Testis (tissue), 3 donors: ENCODE results near the gene CLIC3. TPM values are rescaled to one million over a fixed set of nuclear protein-coding genes. Genes with fewer than 3 reads are reported as not detected.

ENCODE experiments used
- DNase-seq: peaks from one replicate; pipeline ENCODE4 v3.0.0-alpha.2; 2019
- H3K27ac ChIP-seq, 2 donors: fragments of 200-600 bp; sonication (generic); one replicate each; pipeline ENCODE4 v1.5.1; 2019
- H3K27me3 ChIP-seq: fragments of 200-600 bp; sonication (generic); one replicate; pipeline ENCODE4 v1.5.1; 2019
- H3K36me3 ChIP-seq: fragments of 200-600 bp; sonication (generic); one replicate; pipeline ENCODE4 v1.5.1; 2017; ENCODE audit warnings: low read depth; ENCODE audit errors: missing control alignments
- H3K4me1 ChIP-seq: fragments of 200-600 bp; sonication (generic); one replicate; pipeline ENCODE4 v1.5.1; 2019
- H3K4me3 ChIP-seq, 2 donors: fragments of 200-600 bp; sonication (generic); one replicate each; pipeline ENCODE4 v1.5.1; 2017 to 2019
- H3K9me3 ChIP-seq: fragments of 200-600 bp; sonication (generic); one replicate; pipeline ENCODE4 v1.5.1; 2017
- CTCF ChIP-seq, 3 experiments: fragments of 450-650 bp in 2 of 3; fragments of 200-600 bp in 1 of 3; sonication (generic) in 1 of 3; IDR thresholded peaks; one replicate each; pipeline ENCODE4 v1.5.1; 2016 to 2019; ENCODE audit warnings: antibody characterized with exemption in 3 of 3, mild to moderate bottlenecking in 2 of 3, moderate library complexity in 1 of 3
- POLR2A ChIP-seq: fragments of 450-650 bp; IDR thresholded peaks from one replicate; pipeline ENCODE4 v1.6.1; 2017; ENCODE audit warnings: antibody characterized with exemption, mild to moderate bottlenecking, moderate library complexity
- WGBS, 2 donors: methylation state at CpG; one replicate each; pipeline ENCODE4 v1.1.5; 2018; 5-methylcytosine and 5-hydroxymethylcytosine counted together
- intact Hi-C: fragments of 100-400 bp; cut with DNase I; formaldehyde crosslinking; loops from one replicate; pipeline ENCODE4 v1.15.1; 2023; ENCODE audit warnings: low total_unique reads
- polyA plus RNA-seq: library from polyadenylated mRNA; stranded (reverse); fragments of 350-450 nt; fragmentation: Illumina TruSeq; extraction: RNeasy Lipid Tissue Mini Kit (QIAGEN cat#74804); gene quantifications from one replicate; pipeline ENCODE4 v1.2.3, GENCODE V29; 2014; ENCODE audit warnings: low read depth, low replicate concordance; ENCODE audit not compliant: insufficient read depth
- total RNA-seq, 2 donors: library from RNA; depleted of rRNA; stranded (reverse); fragments of >200 nt; gene quantifications; one replicate each; pipeline ENCODE4 v1.2.3, GENCODE V29; 2016

Gene CLIC3
- total and polyA plus RNA-seq, 3 donors from 2014 or later, result 1.8 to 2.8 (median 1.9) TPM

GRCh38 chr9:137038916-137039315, 42.5 kb upstream of the CLIC3 start:
- H3K4me1 ChIP-seq, result peaks cover 11% of the 10 kb centered on the region
- DNase-seq, result no peak
- no peak for TF ChIP-seq POLR2A
- TF ChIP-seq CTCF (IDR thresholded peaks at IDR 0.05), result no peak
- 91 to 97% methylated on average over 7 to 9 of the region's 9 CpGs for WGBS, 2 donors
- intact Hi-C loops, result loop anchor here (10.0 kb wide), 1 partner anchor 204 kb away; no protein-coding TSS in a partner anchor
- no peak overlapping the region for H3K4me3 ChIP-seq
- H3K27me3 ChIP-seq, result no peaks in the 10 kb centered on the region
- no peaks in the 10 kb centered on the region for H3K9me3 ChIP-seq
- H3K36me3 ChIP-seq, result no peaks in the 10 kb centered on the region
- no peak overlapping the region for H3K27ac ChIP-seq

GRCh38 chr9:137037483-137037882, 41.1 kb upstream of the CLIC3 start:
- no peak overlapping the region for H3K4me3 ChIP-seq
- no peaks in the 10 kb centered on the region for H3K27me3 ChIP-seq
- H3K27ac ChIP-seq, result no peak overlapping the region
- TF ChIP-seq POLR2A (no peak), CTCF (IDR thresholded peaks at IDR 0.05) (no peak)
- intact Hi-C loops, result loop anchor here (10.0 kb wide), 1 partner anchor 203 kb away; no protein-coding TSS in a partner anchor
- H3K36me3 ChIP-seq, result no peaks in the 10 kb centered on the region
- peaks cover 11% of the 10 kb centered on the region for H3K4me1 ChIP-seq
- 84 to 92% methylated on average over 10 of the region's 10 CpGs for WGBS, 2 donors
- H3K9me3 ChIP-seq, result no peaks in the 10 kb centered on the region
- no peak for DNase-seq

GRCh38 chr9:137037035-137037434, 40.7 kb upstream of the CLIC3 start:
- Histone ChIP-seq H3K27me3 (no peaks in the 10 kb centered on the region), H3K4me1 (peaks cover 11% of the 10 kb centered on the region), H3K4me3 (no peak overlapping the region), H3K36me3 (no peaks in the 10 kb centered on the region), H3K9me3 (no peaks in the 10 kb centered on the region), H3K27ac (no peak overlapping the region)
- 65 to 80% methylated on average over 4 to 11 of the region's 13 CpGs for WGBS, 2 donors
- intact Hi-C loops, result loop anchor here (10.0 kb wide), 1 partner anchor 202 kb away; no protein-coding TSS in a partner anchor
- TF ChIP-seq POLR2A, result no peak
- TF ChIP-seq CTCF (IDR thresholded peaks at IDR 0.05), result no peak
- DNase-seq, result no peak

- no peak overlapping the region for H3K27ac ChIP-seq
- H3K9me3 ChIP-seq, result no peaks in the 10 kb centered on the region
- peaks cover 14% of the 10 kb centered on the region for H3K4me1 ChIP-seq
- no peak overlapping the region for H3K4me3 ChIP-seq
- H3K27me3 ChIP-seq, result no peaks in the 10 kb centered on the region
- TF ChIP-seq CTCF (IDR thresholded peaks at IDR 0.05) (no peak), POLR2A (no peak)
- H3K36me3 ChIP-seq, result no peaks in the 10 kb centered on the region
- intact Hi-C loops, result loop anchor here (10.0 kb wide), 1 partner anchor 201 kb away; no protein-coding TSS in a partner anchor
- no peak for DNase-seq
- WGBS, 2 donors, result 77% methylated on average over 8 of the region's 8 CpGs; no CpG with 5 or more reads in 1 of the 2 donors
These were observed 39.6 kb upstream of the CLIC3 start for GRCh38 chr9:137035937-137036336.

GRCh38 chr9:137035507-137035834, 39.1 kb upstream of the CLIC3 start:
- peaks cover 14% of the 10 kb centered on the region for H3K4me1 ChIP-seq
- no peaks in the 10 kb centered on the region for H3K27me3 ChIP-seq
- no peak for DNase-seq
- no peak for TF ChIP-seq CTCF (IDR thresholded peaks at IDR 0.05)
- no peak for TF ChIP-seq POLR2A
- intact Hi-C loops, result loop anchor here (10.0 kb wide), 1 partner anchor 201 kb away; no protein-coding TSS in a partner anchor
- H3K27ac ChIP-seq, result no peak overlapping the region
- WGBS, 2 donors, result 33 to 47% methylated on average over 1 to 9 of the region's 9 CpGs
- H3K9me3 ChIP-seq, result no peaks in the 10 kb centered on the region
- no peak overlapping the region for H3K4me3 ChIP-seq
- no peaks in the 10 kb centered on the region for H3K36me3 ChIP-seq
